Measurements from ENCODE around the gene C1orf159.
"Not testable (repeated sequence)": the region's sequence is repeated elsewhere in the genome, so short reads cannot be mapped to it uniquely, and the experiment has no call there.

The C1orf159 gene

GRCh38 chr1:1116701-1117468, 996 bp upstream of the C1orf159 start:
- DNase-seq = no peak

- no peak for DNase-seq
These were observed 628 bp downstream of the C1orf159 start for GRCh38 chr1:1115136-1115785.

- no peak for DNase-seq
These were observed 1.5 kb downstream of the C1orf159 start for GRCh38 chr1:1114431-1114830.

- DNase-seq = no peak
These were observed 3.5 kb downstream of the C1orf159 start for GRCh38 chr1:1112237-1112985.

- no peak for DNase-seq
These were observed 4.2 kb downstream of the C1orf159 start for GRCh38 chr1:1111516-1112236.

GRCh38 chr1:1110561-1110971, 5.3 kb downstream of the C1orf159 start:
- DNase-seq = no peak

- no peak for DNase-seq
These were observed 6.1 kb downstream of the C1orf159 start for GRCh38 chr1:1109743-1110142.

- DNase-seq = no peak
These were observed 9.2 kb downstream of the C1orf159 start for GRCh38 chr1:1106510-1107221.

GRCh38 chr1:1104152-1104551, 11.7 kb downstream of the C1orf159 start:
- DNase-seq = not testable (repeated sequence)

GRCh38 chr1:1101503-1101902, 14.4 kb downstream of the C1orf159 start:
- no peak for DNase-seq

- no peak for DNase-seq
These were observed 15.6 kb downstream of the C1orf159 start for GRCh38 chr1:1100296-1100695.

GRCh38 chr1:1099506-1100183, 16.2 kb downstream of the C1orf159 start:
- DNase-seq = no peak

- no peak for DNase-seq
These were observed 17.0 kb downstream of the C1orf159 start for GRCh38 chr1:1098681-1099421.

GRCh38 chr1:1096136-1096535, 19.8 kb downstream of the C1orf159 start:
- DNase-seq = not testable (repeated sequence)

- DNase-seq = no peak
These were observed 20.9 kb downstream of the C1orf159 start for GRCh38 chr1:1094981-1095380.

- DNase-seq = no peak
These were observed 22.3 kb downstream of the C1orf159 start for GRCh38 chr1:1093610-1093943.

GRCh38 chr1:1092894-1093609, 22.8 kb downstream of the C1orf159 start:
- DNase-seq = no peak

- DNase-seq = no peak
These were observed 23.6 kb downstream of the C1orf159 start for GRCh38 chr1:1092149-1092855.

GRCh38 chr1:1091344-1092148, 24.3 kb downstream of the C1orf159 start:
- no peak for DNase-seq
